GM19452 (cell line): ENCODE data around the gene GBF1.
"Not testable (repeated sequence)": the region's sequence is repeated elsewhere in the genome, so short reads cannot be mapped to it uniquely, and the experiment has no call there.

Experiments
- ATAC-seq: cut with Tn5 transposase; IDR thresholded peaks from one replicate; pipeline ENCODE4 v1.9.1; 2021; ENCODE audit not compliant: unreplicated experiment

Gene GBF1

GRCh38 chr10:102301332-102301731 lies 56.0 kb downstream of the GBF1 start:
- not testable (repeated sequence) for ATAC-seq

GRCh38 chr10:102302611-102303010 lies 57.3 kb downstream of the GBF1 start:
- ATAC-seq = no peak

DNA sequence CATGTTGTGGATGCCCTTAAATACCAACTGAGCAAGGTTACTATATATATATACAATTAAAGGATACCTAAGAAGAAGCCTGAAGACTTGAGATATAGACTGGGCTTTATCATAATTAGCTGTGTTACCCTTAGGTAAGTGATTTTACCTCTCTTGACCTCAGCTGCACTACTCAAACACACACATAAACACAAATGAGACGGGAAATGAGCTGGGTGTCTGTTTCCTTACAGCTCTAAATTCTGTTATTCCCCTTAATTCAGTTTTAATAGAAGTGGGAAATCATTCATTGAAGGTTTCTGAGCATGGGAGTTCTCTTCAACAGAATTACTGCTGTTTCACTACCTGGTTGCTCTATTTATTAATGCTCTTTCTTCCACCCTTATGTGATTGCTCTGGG lies 60.7 kb downstream of the GBF1 start:
- no peak for ATAC-seq

DNA sequence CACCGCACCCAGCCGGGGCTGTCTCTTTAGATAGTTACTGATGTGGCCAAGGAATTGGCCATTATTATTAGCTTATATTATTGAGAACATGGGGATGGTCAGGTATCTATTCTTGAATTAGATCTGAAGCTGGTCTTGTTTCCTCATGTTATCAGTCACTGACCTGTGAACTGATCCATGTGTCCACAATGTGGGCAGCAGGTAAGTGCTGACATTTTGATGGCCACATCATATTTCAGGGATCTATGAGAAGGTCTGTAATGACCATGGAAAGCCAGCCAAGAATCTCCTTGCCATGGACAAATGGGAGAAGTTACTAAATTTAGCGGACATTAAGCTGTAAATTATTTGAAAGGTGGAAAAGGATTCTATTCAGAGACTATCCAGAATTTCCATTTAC lies 61.4 kb downstream of the GBF1 start:
- no peak for ATAC-seq

DNA sequence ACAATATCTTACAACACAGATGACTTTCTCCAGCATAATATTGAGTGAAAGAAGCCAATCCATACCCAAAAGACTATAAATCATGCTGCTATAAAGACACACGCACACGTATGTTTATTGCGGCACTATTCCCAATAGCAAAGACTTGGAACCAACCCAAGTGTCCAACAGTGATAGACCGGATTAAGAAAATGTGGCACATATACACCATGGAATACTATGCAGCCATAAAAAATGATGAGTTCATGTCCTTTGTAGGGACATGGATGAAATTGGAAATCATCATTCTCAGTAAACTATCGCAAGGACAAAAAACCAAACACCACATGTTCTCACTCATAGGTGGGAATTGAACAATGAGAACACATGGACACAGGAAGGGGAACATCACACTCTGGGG lies 63.0 kb downstream of the GBF1 start:
- not testable (repeated sequence) for ATAC-seq

GRCh38 chr10:102309236-102309635 lies 63.9 kb downstream of the GBF1 start:
- no peak for ATAC-seq

GRCh38 chr10:102309916-102310315 lies 64.6 kb downstream of the GBF1 start:
- ATAC-seq = no peak

- no peak for ATAC-seq
Measured at GRCh38 chr10:102310361-102311024, 65.2 kb downstream of the GBF1 start.

GRCh38 chr10:102311025-102311420 lies 65.7 kb downstream of the GBF1 start:
- no peak for ATAC-seq

DNA sequence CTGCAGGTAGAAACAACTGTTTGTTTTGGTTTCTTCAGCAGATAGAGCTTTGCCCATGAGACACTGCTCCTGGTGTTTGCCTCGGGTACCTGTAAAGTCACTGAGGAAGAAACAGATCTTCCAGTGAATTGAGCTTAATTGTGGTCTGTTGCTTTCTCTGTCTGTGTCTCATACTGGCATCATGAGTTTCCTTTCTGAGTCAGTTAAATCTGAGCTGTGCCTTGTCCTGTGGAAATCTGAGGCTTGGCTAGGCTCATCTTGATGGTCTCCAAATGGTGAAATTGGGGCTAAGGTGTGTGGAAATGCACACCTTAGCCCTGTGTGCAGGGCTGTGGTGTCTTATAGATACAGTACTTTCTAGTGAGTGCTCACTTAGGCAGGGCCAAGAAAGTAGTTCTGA lies 67.4 kb downstream of the GBF1 start:
- no peak for ATAC-seq

DNA sequence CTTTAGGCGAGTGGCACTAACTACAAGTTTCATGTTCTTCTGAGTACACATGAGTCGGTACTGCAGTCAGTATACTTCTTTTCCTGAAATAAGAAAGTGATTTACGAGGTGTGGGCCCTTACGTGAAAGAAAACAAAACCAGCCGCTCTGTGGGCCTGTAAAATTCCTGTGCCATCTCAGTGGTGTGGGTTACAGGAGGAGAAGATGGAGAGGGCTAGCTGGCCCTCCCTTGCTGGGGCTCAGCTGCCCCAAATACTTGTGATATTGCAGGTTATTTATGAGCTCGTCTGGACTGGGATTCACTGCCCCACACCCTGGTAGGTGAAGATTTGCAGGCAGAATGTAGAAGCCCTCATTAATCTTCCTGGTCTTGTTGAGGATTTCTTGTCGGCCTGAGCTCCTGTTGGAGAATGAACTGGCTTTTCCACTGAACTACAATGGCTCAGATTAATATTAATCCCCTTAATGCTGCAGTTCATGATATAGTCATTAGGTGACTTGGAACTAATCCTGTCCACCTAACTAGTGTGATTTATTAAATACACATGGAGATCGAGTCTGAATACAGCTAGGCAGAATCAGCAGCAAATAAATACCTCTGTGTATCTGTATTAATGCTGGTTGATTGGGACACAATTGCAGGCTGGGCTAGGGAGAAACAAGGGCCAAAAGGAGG lies 68.0 kb downstream of the GBF1 start:
- ATAC-seq = no peak

GRCh38 chr10:102314801-102315200 lies 69.5 kb downstream of the GBF1 start:
- ATAC-seq = no peak

DNA sequence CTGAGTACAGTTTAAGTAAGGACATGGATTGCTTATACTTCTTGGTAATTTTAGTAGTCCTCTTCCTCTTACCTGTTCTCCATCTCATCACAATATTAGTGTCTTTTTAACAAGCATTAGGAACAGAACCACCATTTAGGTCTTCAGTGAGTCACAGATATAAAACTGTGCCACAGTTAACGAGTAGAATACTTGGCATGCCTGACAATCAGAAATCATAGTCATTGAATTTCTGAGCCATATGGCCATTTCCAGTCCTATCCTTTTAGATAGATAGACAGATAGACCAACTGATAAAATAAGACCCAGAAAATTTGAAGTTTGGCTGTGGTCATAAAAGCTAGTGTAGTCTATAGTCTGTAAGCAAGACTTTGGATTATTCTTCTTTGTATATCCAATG lies 71.1 kb downstream of the GBF1 start:
- no peak for ATAC-seq

DNA sequence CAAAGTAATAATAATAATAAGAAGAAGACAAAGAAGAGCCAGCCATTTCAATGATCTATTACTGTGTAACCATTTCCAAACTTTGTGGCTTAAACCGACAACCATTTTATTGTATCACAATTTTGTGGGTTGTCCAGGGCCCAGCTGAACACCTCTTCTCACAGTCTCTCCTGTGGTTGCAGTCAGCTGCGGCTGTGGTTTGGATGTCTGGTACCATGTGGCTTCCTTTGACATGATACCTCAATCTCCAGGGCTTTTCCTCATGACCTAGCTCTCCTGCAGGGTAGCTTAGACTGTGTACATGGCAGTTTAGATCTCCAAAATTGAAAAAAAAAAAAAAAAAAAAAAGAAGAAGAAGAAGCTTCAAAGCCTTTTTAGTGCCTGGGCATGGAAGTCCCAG lies 77.6 kb downstream of the GBF1 start:
- no peak for ATAC-seq

GRCh38 chr10:102324061-102324460 lies 78.7 kb downstream of the GBF1 start:
- ATAC-seq = no peak

DNA sequence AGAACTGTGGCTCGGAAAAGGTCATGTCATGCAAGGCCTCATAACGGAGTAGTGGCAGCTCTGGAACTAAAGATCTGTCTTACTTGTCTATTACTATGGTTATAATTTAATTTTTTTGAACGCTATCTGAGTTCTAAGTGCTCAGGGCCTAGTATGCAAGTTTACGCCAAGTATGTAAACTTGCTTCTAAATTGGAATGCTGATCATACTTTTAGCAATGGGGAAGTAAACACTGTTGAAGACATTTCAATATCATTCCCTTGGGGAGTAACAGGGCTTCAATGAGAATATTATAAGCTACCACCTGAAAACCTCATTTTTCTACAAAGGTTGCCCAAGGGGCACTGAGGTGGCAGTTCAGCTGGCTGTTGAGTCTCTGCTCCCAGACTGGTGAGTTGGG lies 80.7 kb downstream of the GBF1 start:
- ATAC-seq = no peak

- no peak for ATAC-seq
Measured at GRCh38 chr10:102327002-102327401, 81.7 kb downstream of the GBF1 start.

GRCh38 chr10:102327641-102328040 lies 82.3 kb downstream of the GBF1 start:
- no peak for ATAC-seq

- ATAC-seq = no peak
Measured at GRCh38 chr10:102332772-102333171, 87.4 kb downstream of the GBF1 start.

- no peak for ATAC-seq
Measured at GRCh38 chr10:102334101-102334500, 88.8 kb downstream of the GBF1 start.

DNA sequence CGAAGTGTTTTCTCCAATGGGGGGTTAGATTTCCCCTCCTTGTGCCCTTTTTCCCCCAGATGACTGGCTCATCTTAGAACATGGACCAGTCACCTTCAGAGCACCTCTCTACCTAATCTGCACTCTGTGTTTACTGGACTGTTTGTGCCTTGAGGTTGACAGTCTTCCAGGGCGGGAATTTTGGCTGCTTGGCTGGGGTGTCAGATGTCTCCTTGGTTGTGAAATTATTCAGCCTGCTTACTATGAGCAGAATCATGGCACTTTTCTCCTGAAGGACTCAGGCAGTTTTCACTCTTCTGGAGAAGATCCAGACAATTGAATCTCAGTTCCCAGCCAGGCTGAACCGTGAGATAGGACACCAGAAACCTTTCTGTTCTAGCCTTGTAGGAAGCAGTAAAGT lies 89.9 kb downstream of the GBF1 start:
- no peak for ATAC-seq

DNA sequence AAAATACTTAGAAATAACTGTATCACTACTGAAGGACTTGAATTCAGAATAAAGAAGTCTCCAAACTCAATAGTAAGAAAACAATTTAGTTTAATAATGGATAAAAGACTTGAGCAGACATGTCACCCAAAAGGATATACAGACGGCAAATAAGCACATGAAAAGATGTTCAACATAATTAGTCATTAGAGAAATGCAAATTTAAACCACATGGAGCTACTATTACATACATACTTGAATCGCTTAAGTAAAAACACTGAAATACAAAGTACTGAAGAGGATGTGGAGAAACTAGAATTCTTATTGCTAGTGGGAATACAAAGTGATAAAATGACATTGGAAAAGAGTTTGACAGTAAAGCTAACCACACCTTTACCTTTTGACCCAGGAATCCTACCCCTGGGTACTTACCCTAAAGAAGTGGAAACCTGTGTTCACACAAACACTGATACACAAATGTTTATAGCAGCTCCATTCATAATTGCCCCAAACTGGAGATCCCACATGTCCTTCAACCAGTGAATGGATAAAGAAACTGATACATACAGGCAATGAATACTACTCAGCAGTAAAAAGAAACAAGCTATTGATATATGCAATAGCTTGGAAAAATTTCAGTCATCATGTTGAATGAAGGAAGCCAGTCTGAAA lies 95.8 kb downstream of the GBF1 start:
- no peak for ATAC-seq
